NCI-H524 treated with DMSO at 0.1 percent for 48 hours (cell line): ENCODE results near the gene GON7.

ENCODE experiments used
- DNase-seq: peaks from one replicate; lab custom pipeline; 2025; lab: John Stamatoyannopoulos, UW

GON7 gene

GRCh38 chr14:93156693-93157369 lies 50.0 kb downstream of the GON7 start:
- no peak for DNase-seq

GRCh38 chr14:93155667-93156066 lies 51.2 kb downstream of the GON7 start:
- DNase-seq = no peak

DNA sequence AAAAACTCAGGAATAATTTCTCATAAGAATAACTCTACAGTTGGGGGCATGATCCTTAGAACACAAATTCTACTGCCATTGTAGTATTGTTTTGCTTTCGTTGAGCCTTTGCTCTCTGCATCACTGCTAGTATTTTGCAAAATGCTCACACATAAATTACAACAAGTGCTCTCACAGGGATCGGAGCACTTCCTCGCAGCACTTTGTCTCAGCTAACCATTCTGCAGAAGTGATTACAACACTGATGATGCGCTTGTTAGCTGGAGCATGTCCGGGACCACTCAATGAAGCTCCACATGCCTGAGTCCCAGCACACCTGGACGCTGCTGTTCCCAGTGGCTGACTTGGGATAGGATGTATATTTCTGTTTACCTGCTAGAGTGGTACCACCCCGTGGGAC lies 53.7 kb downstream of the GON7 start:
- no peak for DNase-seq
